ENCODE results near the gene HNF1B. TPM values are rescaled to one million over a fixed set of nuclear protein-coding genes. Genes with fewer than 3 reads are reported as not detected.

HNF1B gene
- total and polyA plus RNA-seq, 4 experiments from 2014 or later = not detected

GRCh38 chr17:37713028-37713431 lies 31.8 kb downstream of the HNF1B start:
- no peak overlapping the region for H3K4me3 Mint-ChIP-seq
- peaks cover 0 to 3% (median 0%) of the 10 kb centered on the region in 8 donors for H3K9me3 Mint-ChIP-seq
- no peak overlapping the region for H3K27ac ChIP-seq (ENCODE audit: low read depth, low read length)
- no peak for DNase-seq
- H3K27me3 Mint-ChIP-seq = peaks cover 16 to 34% of the 10 kb centered on the region in 2 donors
- no peak overlapping the region for H3K27ac Mint-ChIP-seq
- ChIA-PET CTCF (ENCODE audit: partially characterized antibody) (interaction anchor here (2.0 kb wide), 1 partner anchor 9 kb away, joined by 4 read pairs; no protein-coding TSS in a partner anchor), POLR2A (ENCODE audit: partially characterized antibody) (no interaction called here)
- H3K27me3 ChIP-seq (ENCODE audit: insufficient read depth, low read length) = peaks cover 3% of the 10 kb centered on the region
- H3K9me3 ChIP-seq (ENCODE audit: control insufficient read depth in 1 of 2, low read length in 2 of 2) = no peaks in the 10 kb centered on the region
- intact Hi-C loops (cut with micrococcal nuclease) = no loop called here
- no peaks in the 10 kb centered on the region for H3K4me1 ChIP-seq (ENCODE audit: insufficient read depth, low read length)
- H3K36me3 Mint-ChIP-seq = no peaks in the 10 kb centered on the region
- H3K4me3 ChIP-seq (ENCODE audit: low read length in 2 of 2) = no peak overlapping the region
- no peaks in the 10 kb centered on the region for H3K36me3 ChIP-seq (ENCODE audit: insufficient read depth, low read length)
- H3K4me1 Mint-ChIP-seq = peaks cover 0 to 4% (median 0%) of the 10 kb centered on the region in 4 donors

DNA sequence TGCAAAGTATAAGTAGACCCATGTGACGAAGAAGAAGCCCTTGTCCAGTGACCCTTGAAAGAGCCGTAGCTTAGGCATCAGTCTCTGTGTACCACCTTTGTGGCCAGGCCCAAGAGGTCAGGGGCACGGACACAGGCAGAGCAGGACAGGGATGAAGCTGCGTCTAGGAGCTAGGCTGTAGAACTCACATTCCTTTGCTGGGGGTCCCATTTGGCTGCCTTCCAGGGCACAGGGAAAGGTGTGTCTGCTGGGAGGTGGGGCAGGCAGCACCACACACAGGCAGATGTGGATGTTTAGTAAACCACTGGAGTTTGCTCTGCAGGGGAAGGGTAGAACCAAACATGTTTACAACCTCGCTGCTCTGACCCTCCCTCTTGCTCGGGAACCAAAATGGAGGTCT lies 33.7 kb downstream of the HNF1B start:
- CTCF ChIA-PET (ENCODE audit: partially characterized antibody) = interaction anchor here (1.3 kb wide), 1 partner anchor 82 kb away, joined by 3 read pairs; no protein-coding TSS in a partner anchor
- POLR2A ChIA-PET (ENCODE audit: partially characterized antibody) = no interaction called here
- H3K36me3 Mint-ChIP-seq = no peaks in the 10 kb centered on the region

GRCh38 chr17:37710344-37710886 lies 34.4 kb downstream of the HNF1B start:
- H3K27ac Mint-ChIP-seq = no peak overlapping the region
- H3K9me3 Mint-ChIP-seq = peaks cover 0 to 3% (median 0%) of the 10 kb centered on the region in 8 donors
- Histone ChIP-seq H3K9me3 (ENCODE audit: control insufficient read depth in 1 of 2, low read length in 2 of 2) (no peaks in the 10 kb centered on the region), H3K4me3 (ENCODE audit: low read length in 2 of 2) (no peak overlapping the region), H3K4me1 (ENCODE audit: insufficient read depth, low read length) (no peaks in the 10 kb centered on the region), H3K36me3 (ENCODE audit: insufficient read depth, low read length) (no peaks in the 10 kb centered on the region), H3K27ac (ENCODE audit: low read depth, low read length) (no peak overlapping the region), H3K27me3 (ENCODE audit: insufficient read depth, low read length) (peaks cover 3% of the 10 kb centered on the region)
- CTCF ChIA-PET (ENCODE audit: partially characterized antibody) = no interaction called here
- intact Hi-C loops (cut with micrococcal nuclease) = no loop called here
- no peak overlapping the region for H3K4me3 Mint-ChIP-seq
- peaks cover 16 to 32% of the 10 kb centered on the region in 2 donors for H3K27me3 Mint-ChIP-seq
- POLR2A ChIA-PET (ENCODE audit: partially characterized antibody) = no interaction called here
- no peak for DNase-seq
- no peaks in the 10 kb centered on the region for H3K36me3 Mint-ChIP-seq
- peaks cover 0 to 4% (median 0%) of the 10 kb centered on the region in 4 donors for H3K4me1 Mint-ChIP-seq

More for the DNA sequence above, 33.7 kb downstream of the HNF1B start:
- H3K36me3 ChIP-seq (ENCODE audit: insufficient read depth, low read length) = no peaks in the 10 kb centered on the region
- no peaks in the 10 kb centered on the region for H3K9me3 ChIP-seq (ENCODE audit: control insufficient read depth in 1 of 2, low read length in 2 of 2)
- Mint-ChIP-seq H3K27me3 (peaks cover 13 to 32% of the 10 kb centered on the region in 2 donors), H3K27ac (no peak overlapping the region), H3K4me1 (peaks cover 0 to 4% (median 0%) of the 10 kb centered on the region in 4 donors), H3K4me3 (no peak overlapping the region), H3K9me3 (peaks cover 0 to 3% (median 0%) of the 10 kb centered on the region in 8 donors)
- no peaks in the 10 kb centered on the region for H3K4me1 ChIP-seq (ENCODE audit: insufficient read depth, low read length)
- no peak overlapping the region for H3K4me3 ChIP-seq (ENCODE audit: low read length in 2 of 2)
- no peak overlapping the region for H3K27ac ChIP-seq (ENCODE audit: low read depth, low read length)
- H3K27me3 ChIP-seq (ENCODE audit: insufficient read depth, low read length) = peaks cover 3% of the 10 kb centered on the region
- DNase-seq = no peak
- intact Hi-C loops (cut with micrococcal nuclease) = no loop called here

DNA sequence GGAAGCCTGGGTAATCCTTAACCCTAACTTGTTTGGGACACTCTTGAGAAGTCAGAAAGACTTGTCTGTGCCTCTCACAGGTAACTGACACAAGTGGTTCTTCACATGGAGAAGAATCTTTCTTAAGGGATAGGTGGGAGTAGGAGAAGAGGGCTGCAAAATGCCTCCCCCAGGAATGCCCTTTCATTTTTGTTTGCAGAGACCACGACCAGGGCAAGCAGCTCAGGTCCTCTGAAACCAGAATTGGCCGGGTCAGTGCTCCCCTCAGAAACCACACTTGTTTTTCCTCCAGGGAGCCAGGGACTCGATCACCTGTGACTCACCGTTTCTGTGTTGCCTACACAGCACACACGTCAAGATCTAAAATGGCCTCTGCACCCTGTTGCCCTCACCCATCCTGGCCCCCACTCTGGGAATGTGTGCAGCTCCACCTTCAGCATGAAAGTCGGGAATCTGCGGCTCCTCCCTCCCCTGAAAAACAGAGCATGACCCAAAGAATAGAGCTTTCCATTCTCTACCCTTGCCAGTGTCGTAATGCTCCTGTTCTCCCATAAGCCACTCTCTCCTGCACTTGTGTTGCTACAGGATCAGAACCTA lies 36.1 kb downstream of the HNF1B start:
- Histone ChIP-seq H3K27ac (ENCODE audit: low read depth, low read length) (no peak overlapping the region), H3K27me3 (ENCODE audit: insufficient read depth, low read length) (peaks cover 3% of the 10 kb centered on the region), H3K9me3 (ENCODE audit: control insufficient read depth in 1 of 2, low read length in 2 of 2) (no peaks in the 10 kb centered on the region), H3K4me1 (ENCODE audit: insufficient read depth, low read length) (no peaks in the 10 kb centered on the region), H3K4me3 (ENCODE audit: low read length in 2 of 2) (no peak overlapping the region), H3K36me3 (ENCODE audit: insufficient read depth, low read length) (no peaks in the 10 kb centered on the region)
- ChIA-PET POLR2A (ENCODE audit: partially characterized antibody) (no interaction called here), CTCF (ENCODE audit: partially characterized antibody) (no interaction called here)
- Mint-ChIP-seq H3K27ac (no peak overlapping the region), H3K4me1 (no peaks in the 10 kb centered on the region), H3K4me3 (no peak overlapping the region), H3K36me3 (no peaks in the 10 kb centered on the region), H3K27me3 (peaks cover 16 to 18% of the 10 kb centered on the region in 2 donors), H3K9me3 (peaks cover 0 to 3% (median 0%) of the 10 kb centered on the region in 8 donors)
- DNase-seq = no peak
- intact Hi-C loops (cut with micrococcal nuclease) = no loop called here

DNA sequence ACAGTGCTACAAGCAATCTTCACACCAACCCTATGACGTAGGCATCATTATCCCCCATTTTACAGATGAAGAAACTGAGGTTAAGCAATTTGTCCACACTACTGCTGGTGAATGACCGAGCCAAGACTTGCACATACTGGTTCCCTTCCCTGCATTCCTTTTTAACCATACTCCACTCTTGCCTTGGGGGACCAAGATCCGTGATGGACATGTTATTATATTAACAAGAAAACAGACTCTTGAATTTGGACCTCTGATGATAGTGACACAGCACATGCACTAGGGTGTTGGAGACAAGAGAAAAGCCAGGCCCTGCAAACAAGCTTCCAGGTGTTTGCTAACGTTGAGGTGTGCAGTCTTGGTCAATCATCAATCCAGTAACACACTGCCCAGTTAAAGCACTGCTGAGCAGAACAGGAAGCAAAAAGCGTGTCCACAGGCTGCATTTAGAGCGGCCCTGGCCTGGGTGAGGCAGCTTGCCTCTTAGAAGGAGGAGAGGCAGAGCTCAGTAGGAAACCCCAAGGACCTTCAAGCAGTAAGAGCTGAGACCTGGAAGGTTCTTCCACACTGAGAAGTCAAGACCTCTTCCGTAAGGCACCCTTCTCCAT lies 36.7 kb downstream of the HNF1B start:
- Mint-ChIP-seq H3K9me3 (peaks cover 0 to 3% (median 0%) of the 10 kb centered on the region in 8 donors), H3K4me1 (no peaks in the 10 kb centered on the region), H3K27me3 (peaks cover 16 to 17% of the 10 kb centered on the region in 2 donors), H3K36me3 (no peaks in the 10 kb centered on the region), H3K27ac (no peak overlapping the region), H3K4me3 (no peak overlapping the region)
- no peaks in the 10 kb centered on the region for H3K9me3 ChIP-seq (ENCODE audit: control insufficient read depth in 1 of 2, low read length in 2 of 2)
- H3K27me3 ChIP-seq (ENCODE audit: insufficient read depth, low read length) = peaks cover 3% of the 10 kb centered on the region
- no peak overlapping the region for H3K27ac ChIP-seq (ENCODE audit: low read depth, low read length)
- no peak overlapping the region for H3K4me3 ChIP-seq (ENCODE audit: low read length in 2 of 2)
- POLR2A ChIA-PET (ENCODE audit: partially characterized antibody) = no interaction called here
- CTCF ChIA-PET (ENCODE audit: partially characterized antibody) = no interaction called here
- intact Hi-C loops (cut with micrococcal nuclease) = no loop called here
- no peak for DNase-seq
- no peaks in the 10 kb centered on the region for H3K36me3 ChIP-seq (ENCODE audit: insufficient read depth, low read length)
- H3K4me1 ChIP-seq (ENCODE audit: insufficient read depth, low read length) = no peaks in the 10 kb centered on the region

- Histone ChIP-seq H3K4me1 (ENCODE audit: insufficient read depth, low read length) (no peaks in the 10 kb centered on the region), H3K36me3 (ENCODE audit: insufficient read depth, low read length) (no peaks in the 10 kb centered on the region), H3K27me3 (ENCODE audit: insufficient read depth, low read length) (peaks cover 3% of the 10 kb centered on the region), H3K27ac (ENCODE audit: low read depth, low read length) (no peak overlapping the region), H3K4me3 (ENCODE audit: low read length in 2 of 2) (no peak overlapping the region), H3K9me3 (ENCODE audit: control insufficient read depth in 1 of 2, low read length in 2 of 2) (no peaks in the 10 kb centered on the region)
- no peak for DNase-seq
- Mint-ChIP-seq H3K27me3 (peaks cover 14 to 15% of the 10 kb centered on the region in 2 donors), H3K4me1 (peaks cover 0 to 2% (median 0%) of the 10 kb centered on the region in 4 donors), H3K9me3 (peaks cover 0 to 3% (median 0%) of the 10 kb centered on the region in 8 donors), H3K4me3 (no peak overlapping the region), H3K27ac (no peak overlapping the region), H3K36me3 (no peaks in the 10 kb centered on the region)
- intact Hi-C loops (cut with micrococcal nuclease) = no loop called here
- POLR2A ChIA-PET (ENCODE audit: partially characterized antibody) = no interaction called here
- CTCF ChIA-PET (ENCODE audit: partially characterized antibody) = no interaction called here
Measured at GRCh38 chr17:37706446-37706845, 38.4 kb downstream of the HNF1B start.

DNA sequence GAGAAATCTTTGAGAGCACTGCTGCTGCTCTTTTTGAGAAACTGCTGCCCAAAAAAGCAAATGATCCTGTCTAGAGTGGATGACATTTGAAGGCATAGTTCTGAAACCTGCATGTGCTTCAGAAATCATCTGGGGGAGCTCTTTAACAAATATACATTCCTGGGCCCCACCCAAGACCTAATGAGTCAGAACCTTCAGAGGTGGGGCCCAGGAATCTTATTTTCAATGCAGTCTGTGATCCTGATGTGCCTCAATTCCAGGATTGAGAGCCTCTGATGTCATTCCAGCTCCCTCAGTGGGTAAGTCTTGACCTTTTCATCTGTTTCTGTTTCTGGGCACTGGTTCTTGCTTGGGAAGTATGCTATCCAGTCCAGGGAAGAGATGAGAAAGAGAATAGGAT lies 42.3 kb downstream of the HNF1B start:
- H3K4me1 Mint-ChIP-seq = peaks cover 0 to 2% (median 0%) of the 10 kb centered on the region in 4 donors
- intact Hi-C loops (cut with micrococcal nuclease) = no loop called here
- peaks cover 5 to 12% of the 10 kb centered on the region in 2 donors for H3K27me3 Mint-ChIP-seq
- Histone ChIP-seq H3K4me1 (ENCODE audit: insufficient read depth, low read length) (no peaks in the 10 kb centered on the region), H3K27me3 (ENCODE audit: insufficient read depth, low read length) (no peaks in the 10 kb centered on the region), H3K4me3 (ENCODE audit: low read length in 2 of 2) (no peak overlapping the region), H3K27ac (ENCODE audit: low read depth, low read length) (no peak overlapping the region), H3K36me3 (ENCODE audit: insufficient read depth, low read length) (no peaks in the 10 kb centered on the region), H3K9me3 (ENCODE audit: control insufficient read depth in 1 of 2, low read length in 2 of 2) (no peaks in the 10 kb centered on the region)
- H3K36me3 Mint-ChIP-seq = no peaks in the 10 kb centered on the region
- no peaks in the 10 kb centered on the region for H3K9me3 Mint-ChIP-seq
- ChIA-PET CTCF (ENCODE audit: partially characterized antibody) (no interaction called here), POLR2A (ENCODE audit: partially characterized antibody) (no interaction called here)
- no peak overlapping the region for H3K27ac Mint-ChIP-seq
- H3K4me3 Mint-ChIP-seq = no peak overlapping the region
- no peak for DNase-seq

Data from CD4-positive, alpha-beta memory T cell (primary cell).